B cell (primary cell): ENCODE measurements around the gene INSIG1. TPM values are rescaled to one million over a fixed set of nuclear protein-coding genes. Genes with fewer than 3 reads are reported as not detected.

Experiments used
- ATAC-seq: fragments of 200-7000 bp; cut with Tn5 transposase; one replicate; pipeline ENCODE4 v1.10.0; 2021; ENCODE audit warnings: low read depth, mild to moderate bottlenecking, moderate number of reproducible peaks, moderate library complexity
- CTCF ChIA-PET: fragments of 350-600 bp; sonication (Branson Sonifier 250); formaldehyde crosslinking; loops from one replicate; lab custom pipeline; 2021; ENCODE audit warnings: antibody characterized with exemption, inconsistent platforms; lab: Charles Lee
- POLR2A ChIA-PET: fragments of 350-600 bp; sonication (Branson Sonifier 250); formaldehyde crosslinking; loops from one replicate; lab custom pipeline; 2021; ENCODE audit warnings: antibody characterized with exemption; lab: Charles Lee
- DNase-seq: peaks from one replicate; pipeline ENCODE4 v3.0.0; 2013
- H2AFZ ChIP-seq: 2 replicates; pipeline ENCODE4 v1.6.1; 2012; ENCODE audit warnings: mild to moderate bottlenecking, low read depth, low read length; ENCODE audit not compliant: insufficient read depth, poor library complexity, severe bottlenecking
- H3K27ac ChIP-seq, 2 donors: 1 replicate in 1 of 2; 2 replicates in 1 of 2; pipeline ENCODE4 v1.5.1; 2012 to 2013; ENCODE audit warnings: low read length in 2 of 2, mild to moderate bottlenecking in 2 of 2, moderate library complexity in 1 of 2
- H3K27me3 ChIP-seq, 4 experiments: fragments of 200-600 bp in 1 of 4; sonication (generic) in 1 of 4; replicated peaks in 1 of 4; 1 replicate in 2 of 4; 2 replicates in 2 of 4; pipeline versions ENCODE4 v1.6.1 to v1.7.0; 2013 to 2016; ENCODE audit warnings: low read length in 3 of 4, mild to moderate bottlenecking in 2 of 4, mixed read lengths in 1 of 4, moderate library complexity in 1 of 4; ENCODE audit not compliant: insufficient read depth in 4 of 4, control insufficient read depth in 3 of 4; ENCODE audit errors: control extremely low read depth in 1 of 4
- H3K36me3 ChIP-seq, 2 experiments: replicated peaks in 1 of 2; 1 replicate in 1 of 2; 2 replicates in 1 of 2; pipeline versions ENCODE4 v1.6.1 to v1.7.1; 2013; ENCODE audit warnings: low read length in 1 of 2; ENCODE audit not compliant: insufficient read depth in 2 of 2, control insufficient read depth in 1 of 2; ENCODE audit errors: control extremely low read depth in 1 of 2, extremely low read depth in 1 of 2
- H3K4me1 ChIP-seq, 2 donors: fragments of 200-600 bp in 1 of 2; sonication (generic) in 1 of 2; 1 replicate in 1 of 2; 2 replicates in 1 of 2; pipeline versions ENCODE4 v1.5.1 to v1.6.1; 2013 to 2017; ENCODE audit warnings: low read length in 2 of 2; ENCODE audit not compliant: control insufficient read depth in 2 of 2, insufficient read depth in 2 of 2
- H3K4me2 ChIP-seq: replicated peaks from 2 replicates; pipeline ENCODE3; 2012; ENCODE audit warnings: mild to moderate bottlenecking, low read depth, low read length; ENCODE audit not compliant: poor library complexity, severe bottlenecking
- H3K4me3 ChIP-seq, 5 experiments: fragments of 200-600 bp in 1 of 5; sonication (generic) in 1 of 5; 1 replicate in 3 of 5; 2 replicates in 2 of 5; pipeline versions ENCODE4 v1.5.1 to v1.7.0; 2011 to 2016; ENCODE audit warnings: low read length in 4 of 5, mild to moderate bottlenecking in 4 of 5, low read depth in 2 of 5, control low read depth in 1 of 5, moderate library complexity in 1 of 5; ENCODE audit not compliant: insufficient read depth in 1 of 5; ENCODE audit errors: control extremely low read depth in 1 of 5, extremely low read depth in 1 of 5
- H3K79me2 ChIP-seq: fragments of 200-600 bp; sonication (generic); one replicate; pipeline ENCODE4 v1.6.0; 2016; ENCODE audit warnings: low read length; ENCODE audit not compliant: control insufficient read depth, insufficient read depth
- H3K9ac ChIP-seq: fragments of 200-600 bp; sonication (generic); 2 replicates; pipeline ENCODE4 v1.6.1; 2017; ENCODE audit warnings: mild to moderate bottlenecking, low read length, moderate library complexity
- H3K9me3 ChIP-seq, 3 donors: one replicate each; pipeline versions ENCODE4 v1.6.1 to v1.7.1; 2013; ENCODE audit warnings: low read length in 2 of 3; ENCODE audit not compliant: control insufficient read depth in 2 of 3, insufficient read depth in 1 of 3; ENCODE audit errors: control extremely low read depth in 1 of 3
- H4K20me1 ChIP-seq: 2 replicates; pipeline ENCODE4 v1.6.0; 2012; ENCODE audit warnings: mild to moderate bottlenecking, low read length; ENCODE audit not compliant: insufficient read depth, control insufficient read depth, poor library complexity, severe bottlenecking
- H3K27ac Mint-ChIP-seq: one replicate; pipeline ENCODE4 v1.8.0; 2021; ENCODE audit warnings: mixed read lengths
- H3K27me3 Mint-ChIP-seq: one replicate; pipeline ENCODE4 v1.8.0; 2021; ENCODE audit warnings: mixed read lengths
- H3K4me1 Mint-ChIP-seq: one replicate; pipeline ENCODE4 v1.8.0; 2021; ENCODE audit warnings: mixed read lengths
- H3K4me3 Mint-ChIP-seq: one replicate; pipeline ENCODE4 v1.8.0; 2021; ENCODE audit warnings: mixed read lengths
- H3K9me3 Mint-ChIP-seq: one replicate; pipeline ENCODE4 v1.8.0; 2022; ENCODE audit warnings: mixed read lengths; ENCODE audit not compliant: insufficient read depth
- EZH2 ChIP-seq: IDR thresholded peaks from 2 replicates; pipeline ENCODE4 v1.6.1; 2012; ENCODE audit warnings: borderline replicate concordance, low read depth, mild to moderate bottlenecking, moderate library complexity, low read length; ENCODE audit not compliant: insufficient read depth, poor library complexity, severe bottlenecking
- WGBS: methylation state at CpG from one replicate; pipeline ENCODE4 v1.1.5; 2013; ENCODE audit warnings: missing lambda C conversion rate; ENCODE audit not compliant: insufficient coverage; 5-methylcytosine and 5-hydroxymethylcytosine counted together
- intact Hi-C: fragments of 100-400 bp; cut with micrococcal nuclease; formaldehyde crosslinking; loops from one replicate; pipeline ENCODE4 v1.10.0; 2022
- polyA plus RNA-seq: library from polyadenylated mRNA; depleted of rRNA; stranded (reverse); fragments of >200 nt; gene quantifications from 2 replicates; pipeline ENCODE4 v1.2.3, GENCODE V29; 2012
- total RNA-seq, 2 donors: library from RNA; stranded (reverse); fragments of 120-200 nt in 1 of 2; gene quantifications; 1 replicate in 1 of 2; 2 replicates in 1 of 2; pipeline versions ENCODE4 v1.2.3 to v1.2.4, GENCODE V29; 2013 to 2022
- TF ChIP-seq, protein P1 (sequence below): fragments of 200-600 bp; IDR thresholded peaks from one replicate; pipeline ENCODE4 v1.8.0; 2022; ENCODE audit warnings: antibody characterized with exemption, mild to moderate bottlenecking

The INSIG1 gene
- total and polyA plus RNA-seq, 2 donors (not counting 1 experiment from before 2014, with no cell fraction given) = 32.2 to 56.2 TPM

DNA sequence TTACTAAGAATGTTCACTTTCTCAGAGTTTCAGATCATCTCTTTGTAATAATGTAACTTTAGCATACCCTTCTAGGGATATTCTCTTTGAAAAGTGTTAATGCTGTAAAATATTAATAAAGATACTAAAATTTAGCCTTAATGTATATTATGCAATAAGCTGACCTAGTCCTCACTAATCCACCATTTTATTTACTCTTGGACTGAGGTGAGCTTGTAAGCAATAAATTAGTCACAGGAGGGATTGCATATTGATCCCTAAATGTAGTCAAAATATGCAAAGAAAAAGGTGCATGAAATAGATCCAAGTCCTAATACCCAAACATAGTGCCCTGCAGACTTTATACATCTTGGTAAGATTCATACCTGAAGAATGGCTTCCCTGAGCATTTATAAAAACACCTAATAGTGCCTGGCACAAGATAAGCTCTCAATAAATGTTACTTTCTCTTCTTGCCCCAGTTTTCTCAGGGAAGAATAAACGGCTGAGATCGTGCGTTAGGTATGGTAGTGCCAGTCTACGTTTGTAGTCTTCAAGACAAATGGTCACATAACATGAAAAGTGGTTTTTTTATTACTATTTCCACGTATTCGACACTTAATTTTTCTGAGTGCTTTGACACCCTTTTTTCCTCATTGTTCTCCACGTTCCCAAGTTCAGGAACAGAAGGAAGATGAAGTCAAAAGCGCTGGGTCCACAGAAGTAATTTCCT lies 14.3 kb downstream of the INSIG1 start:
- H3K4me1 ChIP-seq = peaks cover 0 to under 1% of the 10 kb centered on the region in 2 donors
- H2AFZ ChIP-seq = no peak overlapping the region
- Mint-ChIP-seq H3K4me3 (no peak overlapping the region), H3K27me3 (peaks cover 7% of the 10 kb centered on the region), H3K27ac (no peak overlapping the region), H3K9me3 (no peaks in the 10 kb centered on the region), H3K4me1 (peaks cover 4% of the 10 kb centered on the region)
- intact Hi-C loops = no loop called here
- CTCF ChIA-PET = no interaction called here
- H3K4me2 ChIP-seq = no peak overlapping the region
- TF ChIP-seq EZH2 = no peak
- TF ChIP-seq, protein P1, sequence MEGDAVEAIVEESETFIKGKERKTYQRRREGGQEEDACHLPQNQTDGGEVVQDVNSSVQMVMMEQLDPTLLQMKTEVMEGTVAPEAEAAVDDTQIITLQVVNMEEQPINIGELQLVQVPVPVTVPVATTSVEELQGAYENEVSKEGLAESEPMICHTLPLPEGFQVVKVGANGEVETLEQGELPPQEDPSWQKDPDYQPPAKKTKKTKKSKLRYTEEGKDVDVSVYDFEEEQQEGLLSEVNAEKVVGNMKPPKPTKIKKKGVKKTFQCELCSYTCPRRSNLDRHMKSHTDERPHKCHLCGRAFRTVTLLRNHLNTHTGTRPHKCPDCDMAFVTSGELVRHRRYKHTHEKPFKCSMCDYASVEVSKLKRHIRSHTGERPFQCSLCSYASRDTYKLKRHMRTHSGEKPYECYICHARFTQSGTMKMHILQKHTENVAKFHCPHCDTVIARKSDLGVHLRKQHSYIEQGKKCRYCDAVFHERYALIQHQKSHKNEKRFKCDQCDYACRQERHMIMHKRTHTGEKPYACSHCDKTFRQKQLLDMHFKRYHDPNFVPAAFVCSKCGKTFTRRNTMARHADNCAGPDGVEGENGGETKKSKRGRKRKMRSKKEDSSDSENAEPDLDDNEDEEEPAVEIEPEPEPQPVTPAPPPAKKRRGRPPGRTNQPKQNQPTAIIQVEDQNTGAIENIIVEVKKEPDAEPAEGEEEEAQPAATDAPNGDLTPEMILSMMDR = no peak
- no peak overlapping the region for H3K27ac ChIP-seq
- no peaks in the 10 kb centered on the region for H3K9me3 ChIP-seq
- POLR2A ChIA-PET = no interaction called here
- peaks cover 0 to 27% of the 10 kb centered on the region in 2 experiments for H3K36me3 ChIP-seq
- H3K9ac ChIP-seq = no peak overlapping the region
- H3K79me2 ChIP-seq = peaks cover 2% of the 10 kb centered on the region
- H4K20me1 ChIP-seq = no peaks in the 10 kb centered on the region
- DNase-seq (no peak), ATAC-seq (no peak)
- no peaks in the 10 kb centered on the region for H3K27me3 ChIP-seq
- WGBS = 92% methylated on average over 2 of the region's 8 CpGs
- H3K4me3 ChIP-seq = no peak overlapping the region

DNA sequence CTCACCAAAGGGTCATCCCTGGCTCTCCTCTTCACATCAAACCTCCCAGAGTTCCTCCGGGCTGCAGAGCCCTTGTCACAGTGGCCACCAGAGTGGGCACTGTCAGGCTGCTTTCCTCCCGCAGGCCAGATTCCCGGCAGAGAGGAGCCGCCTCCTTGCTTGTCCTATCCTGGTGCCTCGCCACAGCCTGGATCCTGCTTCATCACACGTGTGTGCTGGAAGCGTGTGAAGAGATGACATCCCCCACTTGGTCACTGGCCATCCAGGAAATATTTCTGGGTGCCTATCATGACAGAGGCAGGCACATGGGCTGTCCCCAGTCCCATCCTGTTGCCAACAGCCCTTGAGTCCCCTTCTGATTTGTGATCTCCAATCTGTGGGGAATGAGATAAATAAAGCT lies 15.0 kb downstream of the INSIG1 start:
- intact Hi-C loops = no loop called here
- Histone ChIP-seq H3K9me3 (no peaks in the 10 kb centered on the region), H3K36me3 (peaks cover 0 to 21% of the 10 kb centered on the region in 2 experiments), H3K4me1 (no peaks in the 10 kb centered on the region), H2AFZ (no peak overlapping the region), H4K20me1 (no peaks in the 10 kb centered on the region), H3K4me3 (no peak overlapping the region), H3K27ac (no peak overlapping the region), H3K4me2 (no peak overlapping the region), H3K9ac (no peak overlapping the region), H3K79me2 (no peaks in the 10 kb centered on the region), H3K27me3 (no peaks in the 10 kb centered on the region)
- no peak for DNase-seq
- no peaks in the 10 kb centered on the region for H3K4me1 Mint-ChIP-seq
- no peak for ATAC-seq
- no peaks in the 10 kb centered on the region for H3K9me3 Mint-ChIP-seq
- ChIA-PET CTCF (no interaction called here), POLR2A (no interaction called here)
- H3K4me3 Mint-ChIP-seq = no peak overlapping the region
- H3K27ac Mint-ChIP-seq = no peak overlapping the region
- peaks cover 7% of the 10 kb centered on the region for H3K27me3 Mint-ChIP-seq
- TF ChIP-seq, protein P1 = no peak
- TF ChIP-seq EZH2 = no peak
- WGBS = 79% methylated on average over 4 of the region's 7 CpGs
